Sigmoid colon (tissue), 4 donors: ENCODE results near the gene ABT1.

Experiments
- POLR2AphosphoS5 ChIP-seq, 4 donors: sonication (generic); formaldehyde crosslinking; IDR thresholded peaks; one replicate each; pipeline ENCODE4 v1.6.1; 2017; ENCODE audit warnings: antibody characterized with exemption in 4 of 4
- TF ChIP-seq, protein P1 (sequence below), 4 experiments: fragments of 450-650 bp in 3 of 4; fragments of 200-600 bp in 1 of 4; IDR thresholded peaks; one replicate each; pipeline ENCODE4 v1.5.1; 2016 to 2019; ENCODE audit warnings: antibody characterized with exemption in 4 of 4, mild to moderate bottlenecking in 3 of 4, moderate library complexity in 2 of 4

DNA sequence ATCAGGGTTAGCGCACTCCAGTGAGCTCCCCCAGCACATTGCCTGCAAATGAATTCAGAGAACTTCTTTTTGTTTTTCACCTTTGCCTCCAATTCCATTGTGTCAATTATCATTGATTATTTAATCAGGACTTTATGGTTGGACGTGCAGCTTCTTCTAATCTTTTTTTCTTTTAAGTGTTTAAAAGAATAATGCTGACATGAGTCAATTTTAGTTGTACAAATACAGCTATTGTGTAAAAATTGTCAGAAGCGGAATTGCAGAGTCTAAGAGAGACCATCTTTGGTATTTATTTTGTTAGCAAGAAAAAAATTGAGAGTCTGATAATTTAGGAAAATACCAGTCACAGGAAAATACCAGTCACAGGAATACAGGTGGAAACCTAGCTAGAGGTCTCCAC lies 5.5 kb downstream of the ABT1 start:
- TF ChIP-seq, protein P1, sequence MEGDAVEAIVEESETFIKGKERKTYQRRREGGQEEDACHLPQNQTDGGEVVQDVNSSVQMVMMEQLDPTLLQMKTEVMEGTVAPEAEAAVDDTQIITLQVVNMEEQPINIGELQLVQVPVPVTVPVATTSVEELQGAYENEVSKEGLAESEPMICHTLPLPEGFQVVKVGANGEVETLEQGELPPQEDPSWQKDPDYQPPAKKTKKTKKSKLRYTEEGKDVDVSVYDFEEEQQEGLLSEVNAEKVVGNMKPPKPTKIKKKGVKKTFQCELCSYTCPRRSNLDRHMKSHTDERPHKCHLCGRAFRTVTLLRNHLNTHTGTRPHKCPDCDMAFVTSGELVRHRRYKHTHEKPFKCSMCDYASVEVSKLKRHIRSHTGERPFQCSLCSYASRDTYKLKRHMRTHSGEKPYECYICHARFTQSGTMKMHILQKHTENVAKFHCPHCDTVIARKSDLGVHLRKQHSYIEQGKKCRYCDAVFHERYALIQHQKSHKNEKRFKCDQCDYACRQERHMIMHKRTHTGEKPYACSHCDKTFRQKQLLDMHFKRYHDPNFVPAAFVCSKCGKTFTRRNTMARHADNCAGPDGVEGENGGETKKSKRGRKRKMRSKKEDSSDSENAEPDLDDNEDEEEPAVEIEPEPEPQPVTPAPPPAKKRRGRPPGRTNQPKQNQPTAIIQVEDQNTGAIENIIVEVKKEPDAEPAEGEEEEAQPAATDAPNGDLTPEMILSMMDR (IDR thresholded peaks at IDR 0.05) = no peak
- TF ChIP-seq POLR2AphosphoS5 (IDR thresholded peaks at IDR 0.05) = no peak
